Vagina (tissue), 2 donors: ENCODE data around the gene MT4. TPM values are rescaled to one million over a fixed set of nuclear protein-coding genes. Genes with fewer than 3 reads are reported as not detected.

Experiments used
- DNase-seq, 2 donors: peaks; one replicate each; pipeline ENCODE4 v3.0.0-alpha.2; 2017; ENCODE audit errors: extremely low spot score in 2 of 2
- H3K27ac ChIP-seq: fragments of 200-600 bp; sonication (generic); one replicate; pipeline ENCODE4 v1.5.1; 2019
- H3K27me3 ChIP-seq: fragments of 200-600 bp; sonication (generic); one replicate; pipeline ENCODE4 v1.5.1; 2019
- H3K36me3 ChIP-seq, 2 donors: fragments of 200-600 bp; sonication (generic); one replicate each; pipeline ENCODE4 v1.5.1; 2017 to 2019
- H3K4me1 ChIP-seq: fragments of 200-600 bp; sonication (generic); one replicate; pipeline ENCODE4 v1.5.1; 2019
- H3K4me3 ChIP-seq, 2 donors: fragments of 200-600 bp; sonication (generic); 1 replicate in 1 of 2; 2 replicates in 1 of 2; pipeline ENCODE4 v1.5.1; 2016 to 2019
- H3K9me3 ChIP-seq: fragments of 200-600 bp; sonication (generic); one replicate; pipeline ENCODE4 v1.5.1; 2019
- CTCF ChIP-seq, 3 experiments: fragments of 450-650 bp in 2 of 3; fragments of 200-600 bp in 1 of 3; sonication (generic) in 1 of 3; IDR thresholded peaks; one replicate each; pipeline ENCODE4 v1.5.1; 2017 to 2019; ENCODE audit warnings: antibody characterized with exemption in 3 of 3, mild to moderate bottlenecking in 2 of 3, moderate library complexity in 2 of 3
- POLR2A ChIP-seq, 2 donors: fragments of 450-650 bp; IDR thresholded peaks; one replicate each; pipeline ENCODE4 v1.6.1; 2017; ENCODE audit warnings: antibody characterized with exemption in 2 of 2, mild to moderate bottlenecking in 2 of 2, moderate library complexity in 2 of 2
- POLR2AphosphoS5 ChIP-seq, 2 donors: sonication (generic); formaldehyde crosslinking; IDR thresholded peaks; one replicate each; pipeline ENCODE4 v1.9.0; 2017; ENCODE audit warnings: antibody characterized with exemption in 2 of 2, mild to moderate bottlenecking in 2 of 2, low read depth in 1 of 2; ENCODE audit not compliant: insufficient read depth in 1 of 2
- intact Hi-C: fragments of 100-400 bp; cut with DNase I; formaldehyde crosslinking; loops from one replicate; pipeline ENCODE4 v1.15.1; 2023
- total RNA-seq: library from RNA; depleted of rRNA; stranded (reverse); fragments of >200 nt; gene quantifications from one replicate; pipeline ENCODE4 v1.2.3, GENCODE V29; 2016

The MT4 gene
- 25.8 TPM for total RNA-seq

DNA sequence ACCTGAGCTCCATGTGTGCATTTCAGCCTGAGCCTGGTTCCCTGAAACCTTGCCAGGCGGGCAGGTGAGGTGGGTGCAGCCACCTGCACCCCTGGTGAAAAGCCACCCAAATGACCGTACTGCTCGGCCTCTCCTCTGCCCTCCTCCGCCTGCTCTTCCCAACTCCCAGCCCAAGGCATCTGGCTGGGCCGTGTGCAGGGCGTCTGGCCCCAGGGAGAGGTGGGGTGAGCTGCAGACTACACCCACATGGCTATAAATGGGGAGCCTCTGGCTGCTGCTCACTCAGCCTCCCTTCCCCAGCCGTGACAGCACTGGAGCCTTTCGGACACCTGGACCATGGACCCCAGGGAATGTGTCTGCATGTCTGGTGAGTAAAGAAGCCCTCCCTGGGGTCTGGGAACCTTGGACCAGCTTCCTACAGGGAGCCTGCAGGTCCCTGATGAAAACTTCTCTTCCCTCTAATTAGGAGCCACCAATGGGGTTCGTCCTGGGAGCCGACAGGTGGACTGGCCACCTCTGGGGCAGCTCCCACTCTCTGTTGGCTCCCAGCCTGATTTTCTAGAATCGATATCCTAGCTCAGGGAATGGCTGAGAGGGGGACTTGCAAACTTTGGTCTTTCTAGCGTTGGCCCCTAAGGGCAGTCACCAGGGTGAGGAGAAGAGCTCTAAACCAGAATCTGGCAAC lies at the start of gene MT4:
Gene MT4, plus strand, starts transcription at position 281 of the 685 bp plus-strand sequence. Its CDS starts 56 bp downstream, at position 337.
- no peaks in the 10 kb centered on the region for H3K4me1 ChIP-seq
- TF ChIP-seq POLR2AphosphoS5 (IDR thresholded peaks at IDR 0.05; ENCODE audit: insufficient read depth in 1 of 2, low read depth in 1 of 2), result no peak
- no peak for TF ChIP-seq POLR2A (IDR thresholded peaks at IDR 0.05)
- TF ChIP-seq CTCF (IDR thresholded peaks at IDR 0.05), result no peak
- no peaks in the 10 kb centered on the region for H3K9me3 ChIP-seq
- DNase-seq, result no peak
- H3K36me3 ChIP-seq, result no peaks in the 10 kb centered on the region
- H3K27me3 ChIP-seq, result no peaks in the 10 kb centered on the region
- intact Hi-C loops, result no loop called here
- H3K27ac ChIP-seq, result no peak within 1 kb of the TSS
- H3K4me3 ChIP-seq, result no peak within 1 kb of the TSS

- Histone ChIP-seq H3K9me3 (no peaks in the 10 kb centered on the region), H3K27me3 (no peaks in the 10 kb centered on the region), H3K27ac (peak overlapping the region; percentile 91), H3K4me1 (peaks cover 54% of the 10 kb centered on the region), H3K36me3 (peaks cover 0 to 8% of the 10 kb centered on the region in 2 donors), H3K4me3 (no peak overlapping the region)
- TF ChIP-seq POLR2A (IDR thresholded peaks at IDR 0.05) (no peak), CTCF (IDR thresholded peaks at IDR 0.05) (no peak), POLR2AphosphoS5 (IDR thresholded peaks at IDR 0.05; ENCODE audit: insufficient read depth in 1 of 2, low read depth in 1 of 2) (no peak)
- DNase-seq, result no peak
- intact Hi-C loops, result loop anchor here (10.0 kb wide), 1 partner anchor 189 kb away; no protein-coding TSS in a partner anchor
These were observed 49.2 kb upstream of the MT4 start for GRCh38 chr16:56515665-56516064.

GRCh38 chr16:56517206-56517605 lies 47.7 kb upstream of the MT4 start:
- Histone ChIP-seq H3K9me3 (no peaks in the 10 kb centered on the region), H3K4me3 (no peak overlapping the region), H3K27me3 (no peaks in the 10 kb centered on the region), H3K27ac (peak overlapping the region; percentile 91), H3K36me3 (no peaks in the 10 kb centered on the region), H3K4me1 (peaks cover 55% of the 10 kb centered on the region)
- intact Hi-C loops, result loop anchor here (10.0 kb wide), 1 partner anchor 188 kb away; no protein-coding TSS in a partner anchor
- DNase-seq, result no peak
- TF ChIP-seq POLR2AphosphoS5 (IDR thresholded peaks at IDR 0.05; ENCODE audit: insufficient read depth in 1 of 2, low read depth in 1 of 2) (no peak), POLR2A (IDR thresholded peaks at IDR 0.05) (no peak), CTCF (IDR thresholded peaks at IDR 0.05) (no peak)

GRCh38 chr16:56518425-56518824 lies 46.4 kb upstream of the MT4 start:
- intact Hi-C loops, result loop anchor here (10.0 kb wide), 1 partner anchor 186 kb away; no protein-coding TSS in a partner anchor
- peak overlapping the region; percentile 91 for H3K27ac ChIP-seq
- H3K4me3 ChIP-seq, result peak overlapping the region in 1 of 2 donors; percentile 79
- no peak for TF ChIP-seq POLR2A (IDR thresholded peaks at IDR 0.05)
- H3K27me3 ChIP-seq, result no peaks in the 10 kb centered on the region
- peaks cover 55% of the 10 kb centered on the region for H3K4me1 ChIP-seq
- H3K9me3 ChIP-seq, result no peaks in the 10 kb centered on the region
- no peak for DNase-seq
- H3K36me3 ChIP-seq, result no peaks in the 10 kb centered on the region

- peak within 1 kb of the TSS; percentile 91 for H3K27ac ChIP-seq
- TF ChIP-seq POLR2A (IDR thresholded peaks at IDR 0.05) (peak in 1 of 2 donors; percentile 68), POLR2AphosphoS5 (IDR thresholded peaks at IDR 0.05; ENCODE audit: insufficient read depth in 1 of 2, low read depth in 1 of 2) (peak; percentile 97), CTCF (IDR thresholded peaks at IDR 0.05) (peak in 2 of 3 experiments; percentile 3 to 16)
- peak within 1 kb of the TSS; percentile 79 to 86 for H3K4me3 ChIP-seq
- H3K9me3 ChIP-seq, result no peaks in the 10 kb centered on the region
- peak in 1 of 2 donors; percentile 90 for DNase-seq
- peaks cover 54% of the 10 kb centered on the region for H3K4me1 ChIP-seq
- intact Hi-C loops, result loop anchor here (10.0 kb wide), 1 partner anchor 185 kb away; no protein-coding TSS in a partner anchor
- H3K27me3 ChIP-seq, result no peaks in the 10 kb centered on the region
- no peaks in the 10 kb centered on the region for H3K36me3 ChIP-seq
These were observed 45.2 kb upstream of the MT4 start, which contains the start of gene BBS2 for GRCh38 chr16:56519459-56520250. TSS of gene BBS2 (minus strand) at chr16:56520024. CDS start at chr16:56519862, 162 bp downstream.
